Activated CD8-positive, alpha-beta memory T cell treated with anti-CD3 and anti-CD28 coated beads, Interleukin-2, amount 50 U/mL, for 1 hour (primary cell): ENCODE data around the gene ANKLE2.
A peak's percentile ranks its signal among the peaks of the same experiment; 100 is the strongest.
"Not testable (repeated sequence)": the region's sequence is repeated elsewhere in the genome, so short reads cannot be mapped to it uniquely, and the experiment has no call there.

ENCODE experiments used
- DNase-seq: peaks from one replicate; pipeline ENCODE4 v3.0.0-alpha.2; 2020; ENCODE audit errors: extremely low read depth

The ANKLE2 gene

GRCh38 chr12:132761032-132761920, at the start of gene ANKLE2:
ANKLE2 (minus strand) TSS chr12:132761832; CDS start chr12:132761798, 34 bp downstream.
- peak; percentile 55 for DNase-seq

- DNase-seq = not testable (repeated sequence)
These were observed 47.8 kb upstream of the ANKLE2 start for GRCh38 chr12:132809391-132809790.

DNA sequence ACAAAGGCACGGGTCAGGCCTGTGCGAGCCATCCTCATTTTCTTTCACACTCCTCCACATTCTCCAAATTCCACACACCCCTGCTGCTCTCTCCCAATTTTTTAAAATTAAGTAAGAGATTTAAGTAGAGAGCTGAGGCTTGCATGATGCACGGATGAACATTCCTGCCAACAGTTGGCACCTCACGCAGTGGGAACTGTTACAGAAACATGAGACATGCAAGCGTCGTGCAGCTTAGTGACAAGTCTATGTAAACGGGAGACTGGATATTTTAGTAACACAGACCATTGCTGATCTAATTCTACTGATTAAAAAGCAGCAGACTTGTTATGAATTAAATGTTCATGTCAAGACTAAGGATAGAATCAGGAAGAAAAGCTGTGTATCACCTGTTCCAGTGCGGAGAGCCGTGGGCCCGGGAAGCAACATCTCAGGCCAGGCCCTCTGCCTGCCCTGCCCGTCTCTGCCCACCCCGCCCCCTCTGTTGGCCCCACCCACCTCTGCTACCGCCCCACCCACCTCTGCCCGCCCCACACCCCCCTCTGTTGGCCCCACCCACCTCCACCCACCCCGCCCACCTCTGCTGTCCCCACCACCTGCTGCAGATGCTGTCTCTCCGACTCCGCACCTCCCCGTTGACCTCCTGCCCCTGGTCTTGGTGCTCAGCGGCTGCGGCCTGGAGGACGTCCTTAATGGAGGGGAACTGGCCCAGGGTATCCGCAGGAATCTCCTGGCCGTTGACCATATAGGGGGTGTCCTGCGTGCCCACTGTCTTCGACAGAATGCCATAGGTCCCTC, 45.9 kb upstream of the ANKLE2 start:
- no peak for DNase-seq

- no peak for DNase-seq
These were observed 45.2 kb upstream of the ANKLE2 start for GRCh38 chr12:132806857-132807256.

GRCh38 chr12:132804426-132804861, 42.8 kb upstream of the ANKLE2 start:
- DNase-seq = no peak

DNA sequence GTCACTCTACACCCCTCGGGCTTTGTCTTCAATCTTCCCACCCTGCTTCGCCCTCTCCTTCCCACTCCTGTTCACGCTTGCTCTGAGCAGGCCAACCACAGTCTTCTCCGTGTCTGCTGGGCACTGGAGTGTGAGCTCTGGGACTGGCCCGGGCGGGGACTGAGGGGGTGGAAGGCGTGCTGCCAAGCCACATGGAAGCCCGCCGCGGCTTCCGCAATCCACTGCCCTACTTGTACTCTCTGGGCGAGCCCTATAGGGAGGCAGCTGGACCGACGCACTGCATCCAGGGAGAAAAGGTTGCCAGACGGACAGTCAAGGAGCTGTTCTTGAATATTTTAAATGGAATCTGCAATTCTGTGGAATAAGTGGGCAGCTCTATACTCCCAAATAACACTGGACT, 42.3 kb upstream of the ANKLE2 start:
- no peak for DNase-seq

DNA sequence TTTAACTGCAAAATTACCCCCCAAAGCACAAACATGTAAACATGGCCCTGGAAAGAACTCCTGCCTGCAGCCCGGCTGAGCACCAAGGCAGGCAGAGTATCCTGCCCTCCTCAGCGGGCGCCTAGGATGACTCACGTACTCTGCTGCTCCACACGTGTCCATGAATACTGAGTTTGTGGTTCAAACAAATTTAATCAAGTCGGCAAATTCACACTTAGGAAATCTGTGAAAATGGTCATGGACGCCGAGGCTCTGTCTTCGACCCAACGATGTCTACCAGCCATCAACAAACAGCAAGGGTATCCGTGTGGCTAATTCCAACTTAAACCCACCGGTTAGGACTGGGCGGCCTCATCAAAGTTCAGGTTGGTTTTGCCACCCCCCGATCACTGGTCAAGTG, 41.5 kb upstream of the ANKLE2 start:
- DNase-seq = no peak

- DNase-seq = no peak
These were observed 40.1 kb upstream of the ANKLE2 start for GRCh38 chr12:132801741-132802140.

GRCh38 chr12:132798836-132799235, 37.2 kb upstream of the ANKLE2 start:
- DNase-seq = no peak

GRCh38 chr12:132797820-132798570, 36.4 kb upstream of the ANKLE2 start:
- DNase-seq = no peak

GRCh38 chr12:132795847-132796246, 34.2 kb upstream of the ANKLE2 start:
- no peak for DNase-seq

- DNase-seq = not testable (repeated sequence)
These were observed 30.3 kb upstream of the ANKLE2 start for GRCh38 chr12:132791940-132792339.

DNA sequence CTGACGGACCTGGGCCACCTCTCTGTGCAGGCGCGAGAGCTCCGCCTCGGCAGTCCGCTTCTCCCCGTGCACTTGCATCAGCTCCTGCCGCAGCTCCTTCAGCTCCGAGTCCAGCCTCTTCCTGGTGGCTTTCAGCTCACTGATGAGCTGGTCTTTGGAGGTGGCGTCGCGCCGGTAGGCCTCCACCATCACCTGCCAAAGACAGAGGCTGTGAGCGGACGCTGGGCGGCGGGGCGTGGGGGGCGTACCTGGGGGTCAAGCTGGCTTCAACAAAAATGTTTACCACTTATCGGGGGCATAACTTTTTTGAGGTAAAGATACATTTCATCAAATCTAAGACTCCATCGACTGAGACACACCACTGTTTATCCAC, 27.5 kb upstream of the ANKLE2 start:
- DNase-seq = no peak

- DNase-seq = no peak
These were observed 26.9 kb upstream of the ANKLE2 start for GRCh38 chr12:132788375-132789098.

- no peak for DNase-seq
These were observed 26.2 kb upstream of the ANKLE2 start for GRCh38 chr12:132787877-132788276.

DNA sequence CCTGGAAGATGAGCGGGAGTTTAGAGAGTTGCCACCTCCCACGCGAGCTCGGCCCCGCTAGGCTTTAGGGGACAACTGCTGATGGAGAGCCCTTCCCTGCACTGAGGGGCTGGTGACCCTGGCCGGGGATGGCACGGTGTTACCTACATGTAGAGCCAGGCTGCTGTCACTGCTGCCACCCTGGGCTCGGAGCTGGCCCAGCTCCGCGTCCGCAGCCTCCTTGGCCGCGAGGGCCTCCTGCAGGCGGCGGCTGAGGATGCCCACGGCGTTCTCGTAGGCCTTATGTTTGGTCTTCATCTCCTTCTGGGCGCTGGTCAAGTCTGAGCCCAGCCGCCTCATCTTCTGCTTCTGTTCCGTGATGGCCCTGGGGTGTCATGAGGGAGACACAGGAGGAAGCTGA, 24.6 kb upstream of the ANKLE2 start:
- DNase-seq = no peak

- no peak for DNase-seq
These were observed 22.9 kb upstream of the ANKLE2 start for GRCh38 chr12:132784580-132784979.

DNA sequence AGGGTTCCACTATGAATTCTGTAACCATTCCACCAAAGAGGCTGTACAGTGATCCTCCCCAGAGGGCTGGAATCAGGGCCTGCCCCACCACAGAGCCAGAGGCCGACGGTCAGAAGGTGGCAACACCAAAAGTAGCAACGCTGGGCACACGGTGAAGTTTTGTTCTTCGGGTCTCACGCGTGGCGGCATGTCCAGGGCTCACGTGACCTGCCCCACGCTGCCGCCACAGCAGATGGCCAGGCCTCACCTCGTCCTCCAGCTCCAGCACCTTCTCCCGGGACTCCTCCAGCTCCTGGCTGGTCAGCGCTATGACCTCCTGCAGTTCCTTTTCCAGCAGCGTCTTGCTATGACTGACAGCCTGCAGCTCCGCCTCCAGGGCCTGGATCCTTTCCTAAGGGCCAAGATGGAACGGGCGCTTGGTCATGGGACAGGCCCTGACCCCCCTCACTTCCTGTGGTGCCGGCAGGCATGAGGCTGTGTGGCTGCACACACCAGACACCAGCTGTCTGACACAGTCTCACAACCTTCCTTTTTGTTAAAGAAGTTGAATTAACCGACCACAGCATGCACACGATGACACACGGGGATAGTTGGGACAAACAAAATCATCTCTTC, 22.4 kb upstream of the ANKLE2 start:
- no peak for DNase-seq

DNA sequence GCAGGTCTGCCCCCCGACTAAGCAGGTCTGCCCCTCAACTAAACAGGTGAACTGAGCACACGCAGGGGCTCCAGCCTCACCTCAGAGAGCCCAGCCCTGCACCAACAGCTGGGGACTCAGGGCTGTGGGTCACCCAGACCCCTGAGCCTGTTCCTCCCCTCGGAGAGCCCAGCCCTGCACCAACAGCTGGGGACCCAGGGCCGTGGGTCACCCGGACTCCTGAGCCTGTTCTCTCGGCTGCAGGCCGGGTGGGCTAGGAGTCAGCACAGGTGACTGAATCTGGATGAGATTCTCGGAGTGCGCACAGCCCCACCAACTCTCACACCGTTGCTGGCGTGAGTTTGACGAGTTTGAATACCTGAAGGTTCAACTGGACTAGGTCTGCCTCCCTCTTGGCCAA, 20.3 kb upstream of the ANKLE2 start:
- no peak for DNase-seq

GRCh38 chr12:132779781-132780353, 18.2 kb upstream of the ANKLE2 start:
- DNase-seq = no peak

DNA sequence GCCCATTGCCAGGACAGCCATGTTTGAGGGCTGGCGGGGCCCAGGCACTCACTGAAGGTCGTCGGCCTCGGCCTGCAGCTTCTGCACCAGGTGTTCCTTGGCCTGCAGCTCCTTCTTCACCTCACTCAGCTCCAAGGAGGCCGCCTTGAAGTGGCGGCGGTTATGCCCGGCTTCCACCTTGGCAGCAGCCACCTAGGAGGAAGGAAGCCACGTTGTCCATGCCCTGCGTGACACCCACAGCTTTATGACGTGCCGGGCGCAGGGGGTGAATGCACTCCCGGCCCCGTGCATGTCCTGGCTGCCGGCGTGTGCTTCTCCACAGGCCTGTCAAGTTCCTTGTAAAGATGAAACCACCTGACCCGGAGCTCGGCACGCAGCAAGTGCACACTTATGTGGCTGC, 16.0 kb upstream of the ANKLE2 start:
- DNase-seq = no peak
